DOHH2 (cell line): ENCODE data around the gene RCVRN.

Experiments
- H3F3A ChIP-seq: fragments of 200-600 bp; sonication (generic), shearing (Covaris generic); 2 replicates; pipeline ENCODE4 v1.6.0; 2016; ENCODE audit warnings: antibody characterized with exemption, mild to moderate bottlenecking; ENCODE audit not compliant: control insufficient read depth, insufficient read depth
- H3K27ac ChIP-seq: fragments of 200-600 bp; sonication (generic); 2 replicates; pipeline ENCODE4 v1.5.1; 2014; ENCODE audit warnings: low read depth, mild to moderate bottlenecking, low read length, moderate library complexity
- H3K27me3 ChIP-seq: fragments of 200-600 bp; sonication (generic); 2 replicates; pipeline ENCODE4 v1.6.1; 2014; ENCODE audit warnings: mild to moderate bottlenecking, low read length, mixed read lengths; ENCODE audit not compliant: control insufficient read depth
- H3K36me3 ChIP-seq: fragments of 200-600 bp; sonication (generic); 2 replicates; pipeline ENCODE4 v1.6.1; 2014; ENCODE audit warnings: mild to moderate bottlenecking, low read length, moderate library complexity, mixed read lengths; ENCODE audit not compliant: control insufficient read depth
- H3K4me1 ChIP-seq: fragments of 200-600 bp; sonication (generic); 2 replicates; pipeline ENCODE4 v1.6.1; 2014; ENCODE audit warnings: mild to moderate bottlenecking, low read length, mixed read lengths; ENCODE audit not compliant: control insufficient read depth
- H3K4me2 ChIP-seq: fragments of 200-600 bp; sonication (generic); 2 replicates; pipeline ENCODE4 v1.6.0; 2014; ENCODE audit warnings: mild to moderate bottlenecking, low read length, moderate library complexity
- H3K4me3 ChIP-seq: fragments of 200-600 bp; sonication (generic); 2 replicates; pipeline ENCODE4 v1.5.1; 2014; ENCODE audit warnings: mild to moderate bottlenecking, low read length, mixed read lengths
- H3K79me2 ChIP-seq: fragments of 200-600 bp; sonication (generic); 2 replicates; pipeline ENCODE4 v1.6.1; 2014; ENCODE audit warnings: mild to moderate bottlenecking, low read length, mixed read lengths; ENCODE audit not compliant: control insufficient read depth
- H3K9me2 ChIP-seq: fragments of 200-600 bp; sonication (generic); replicated peaks from 2 replicates; pipeline ENCODE4 v1.6.1; 2014; ENCODE audit warnings: mild to moderate bottlenecking, low read length, mixed read lengths; ENCODE audit not compliant: control insufficient read depth
- H3K9me3 ChIP-seq: fragments of 200-600 bp; sonication (generic); 2 replicates; pipeline ENCODE4 v1.6.1; 2014; ENCODE audit warnings: antibody characterized with exemption, low read length, mixed read lengths; ENCODE audit not compliant: control insufficient read depth, insufficient read depth
- H4K20me1 ChIP-seq: fragments of 200-600 bp; sonication (generic); 2 replicates; pipeline ENCODE4 v1.6.0; 2014; ENCODE audit warnings: low read depth, mild to moderate bottlenecking, antibody characterized with exemption, low read length, moderate library complexity; ENCODE audit not compliant: control insufficient read depth, insufficient read depth
- EZH2phosphoT487 ChIP-seq: fragments of 200-600 bp; sonication (generic); IDR thresholded peaks from 2 replicates; pipeline ENCODE4 v1.6.1; 2017; ENCODE audit warnings: borderline replicate concordance, mild to moderate bottlenecking, antibody characterized with exemption, low read length, moderate library complexity, mixed read lengths
- TF ChIP-seq, protein P1 (sequence below): fragments of 200-600 bp; sonication (generic); IDR thresholded peaks from one replicate; pipeline ENCODE4 v1.5.1; 2014; ENCODE audit warnings: antibody characterized with exemption, mild to moderate bottlenecking, low read depth, low read length; ENCODE audit not compliant: poor library complexity, severe bottlenecking

The RCVRN gene

DNA sequence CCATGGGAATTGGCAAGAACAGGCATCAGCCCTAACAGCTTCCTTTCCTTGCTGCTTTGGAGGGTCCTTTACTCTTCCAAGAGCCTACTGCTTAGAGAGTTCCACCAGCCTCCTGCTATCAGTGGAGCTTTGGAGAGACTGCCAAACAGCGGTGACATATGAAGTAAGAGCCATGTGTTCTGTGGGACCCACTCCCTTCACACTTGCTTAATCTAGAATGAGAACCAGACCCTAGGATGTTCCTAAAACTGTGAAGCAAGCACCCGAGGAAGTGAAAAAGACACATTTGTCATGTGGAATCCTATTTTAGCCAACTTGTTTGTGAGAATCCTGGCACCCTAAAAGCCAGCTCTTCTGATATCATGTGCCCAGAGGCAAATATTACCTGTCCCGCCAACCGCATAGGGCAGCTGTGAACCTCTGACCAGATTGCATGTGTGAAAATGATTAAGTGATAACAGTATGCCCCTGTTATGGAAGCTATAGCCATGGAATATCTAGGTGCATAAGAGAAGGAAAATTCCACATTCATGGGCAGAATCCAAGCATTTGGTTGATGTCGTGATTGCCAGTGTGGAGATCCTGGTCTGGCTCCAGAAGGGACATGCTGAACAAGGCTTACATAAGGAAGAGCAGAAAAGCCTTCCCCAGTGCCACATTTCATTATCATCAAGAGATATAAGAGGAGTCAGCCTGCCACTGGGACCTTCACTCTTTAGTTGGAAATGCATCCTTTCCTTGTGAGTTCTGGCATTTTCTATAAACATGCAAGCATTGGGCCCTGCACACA lies 18.7 kb downstream of the RCVRN start:
- no peaks in the 10 kb centered on the region for H3K36me3 ChIP-seq
- no peaks in the 10 kb centered on the region for H3K9me2 ChIP-seq
- no peak for TF ChIP-seq EZH2phosphoT487
- TF ChIP-seq, protein P1, sequence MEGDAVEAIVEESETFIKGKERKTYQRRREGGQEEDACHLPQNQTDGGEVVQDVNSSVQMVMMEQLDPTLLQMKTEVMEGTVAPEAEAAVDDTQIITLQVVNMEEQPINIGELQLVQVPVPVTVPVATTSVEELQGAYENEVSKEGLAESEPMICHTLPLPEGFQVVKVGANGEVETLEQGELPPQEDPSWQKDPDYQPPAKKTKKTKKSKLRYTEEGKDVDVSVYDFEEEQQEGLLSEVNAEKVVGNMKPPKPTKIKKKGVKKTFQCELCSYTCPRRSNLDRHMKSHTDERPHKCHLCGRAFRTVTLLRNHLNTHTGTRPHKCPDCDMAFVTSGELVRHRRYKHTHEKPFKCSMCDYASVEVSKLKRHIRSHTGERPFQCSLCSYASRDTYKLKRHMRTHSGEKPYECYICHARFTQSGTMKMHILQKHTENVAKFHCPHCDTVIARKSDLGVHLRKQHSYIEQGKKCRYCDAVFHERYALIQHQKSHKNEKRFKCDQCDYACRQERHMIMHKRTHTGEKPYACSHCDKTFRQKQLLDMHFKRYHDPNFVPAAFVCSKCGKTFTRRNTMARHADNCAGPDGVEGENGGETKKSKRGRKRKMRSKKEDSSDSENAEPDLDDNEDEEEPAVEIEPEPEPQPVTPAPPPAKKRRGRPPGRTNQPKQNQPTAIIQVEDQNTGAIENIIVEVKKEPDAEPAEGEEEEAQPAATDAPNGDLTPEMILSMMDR, result no peak
- peaks cover 14% of the 10 kb centered on the region for H3K9me3 ChIP-seq
- H3K27ac ChIP-seq, result no peak overlapping the region
- no peaks in the 10 kb centered on the region for H3K27me3 ChIP-seq
- H3K4me3 ChIP-seq, result no peak overlapping the region
- no peaks in the 10 kb centered on the region for H4K20me1 ChIP-seq
- no peaks in the 10 kb centered on the region for H3K79me2 ChIP-seq
- no peaks in the 10 kb centered on the region for H3F3A ChIP-seq
- H3K4me2 ChIP-seq, result no peak overlapping the region
- H3K4me1 ChIP-seq, result no peaks in the 10 kb centered on the region

DNA sequence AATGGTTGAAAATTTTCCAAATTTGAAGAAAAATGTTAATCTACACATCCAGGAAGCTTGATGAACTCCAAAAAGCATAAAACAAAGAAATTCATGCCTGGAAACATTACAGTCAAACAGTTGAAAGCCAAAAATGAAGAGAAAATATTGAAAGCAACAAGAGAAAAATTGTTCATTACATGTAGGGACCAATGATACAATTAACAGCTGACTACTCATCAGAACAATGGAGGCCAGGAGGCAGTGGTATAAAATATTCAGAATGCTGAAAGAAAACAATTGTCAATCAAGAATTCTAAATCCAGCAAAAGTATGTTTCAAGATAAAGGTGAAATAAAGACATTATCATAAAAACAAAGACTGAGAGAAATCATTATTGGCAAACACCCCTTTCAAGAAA lies 21.6 kb downstream of the RCVRN start:
- Histone ChIP-seq H3K9me3 (peaks cover 14% of the 10 kb centered on the region), H3K9me2 (no peaks in the 10 kb centered on the region)

DNA sequence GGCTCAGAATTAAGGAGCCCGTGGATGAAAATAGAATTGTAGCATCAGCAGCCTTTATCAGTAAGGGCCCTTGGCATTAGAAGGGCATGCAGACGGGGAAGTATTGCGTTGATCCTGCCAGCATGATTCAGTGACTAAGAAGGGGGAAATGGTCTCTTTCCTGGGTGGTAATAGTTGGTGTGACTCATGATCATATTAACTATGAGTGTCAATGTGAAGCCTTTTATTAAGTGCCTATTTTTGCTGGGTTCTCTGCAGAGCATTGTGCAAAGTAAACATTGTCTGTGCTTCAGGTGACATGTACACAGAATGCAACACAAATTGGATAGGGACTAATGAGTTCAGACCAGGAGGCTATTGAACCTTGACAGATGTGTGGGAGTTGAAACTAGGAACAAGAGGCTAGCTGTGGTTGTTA lies 24.5 kb downstream of the RCVRN start:
- no peak overlapping the region for H3K27ac ChIP-seq
- TF ChIP-seq EZH2phosphoT487, result no peak
- TF ChIP-seq, protein P1, result no peak
- H3K4me2 ChIP-seq, result no peak overlapping the region
- H3K9me2 ChIP-seq, result no peaks in the 10 kb centered on the region
- H3K27me3 ChIP-seq, result no peaks in the 10 kb centered on the region
- no peaks in the 10 kb centered on the region for H3K36me3 ChIP-seq
- no peak overlapping the region for H3K4me3 ChIP-seq
- H3F3A ChIP-seq, result no peaks in the 10 kb centered on the region
- no peaks in the 10 kb centered on the region for H4K20me1 ChIP-seq
- H3K4me1 ChIP-seq, result no peaks in the 10 kb centered on the region
- peaks cover 14% of the 10 kb centered on the region for H3K9me3 ChIP-seq
- no peaks in the 10 kb centered on the region for H3K79me2 ChIP-seq

More for the DNA sequence above, 21.6 kb downstream of the RCVRN start:
- Histone ChIP-seq H3K27ac (no peak overlapping the region), H3K79me2 (no peaks in the 10 kb centered on the region), H4K20me1 (no peaks in the 10 kb centered on the region), H3K4me3 (no peak overlapping the region), H3K4me2 (no peak overlapping the region), H3K36me3 (no peaks in the 10 kb centered on the region), H3K4me1 (no peaks in the 10 kb centered on the region), H3K27me3 (no peaks in the 10 kb centered on the region), H3F3A (no peaks in the 10 kb centered on the region)
- no peak for TF ChIP-seq EZH2phosphoT487
- TF ChIP-seq, protein P1, result no peak
